Loucy (cell line): ENCODE results near the gene CPZ.

ENCODE experiments used
- H2AFZ ChIP-seq: fragments of 200-600 bp; sonication (generic); 2 replicates; pipeline ENCODE4 v1.6.0; 2016; ENCODE audit warnings: antibody characterized with exemption, mild to moderate bottlenecking, low read length, moderate library complexity
- H3F3A ChIP-seq: fragments of 200-600 bp; 2 replicates; pipeline ENCODE4 v1.6.0; 2016; ENCODE audit warnings: antibody characterized with exemption, low read depth, mild to moderate bottlenecking
- H3K27me3 ChIP-seq: fragments of 200-600 bp; sonication (generic); 2 replicates; pipeline ENCODE4 v1.6.1; 2014; ENCODE audit warnings: low read length, mild to moderate bottlenecking; ENCODE audit not compliant: insufficient read depth, poor library complexity, severe bottlenecking
- H3K36me3 ChIP-seq: fragments of 200-600 bp; sonication (generic); 2 replicates; pipeline ENCODE4 v1.6.1; 2016; ENCODE audit warnings: low read length; ENCODE audit not compliant: insufficient read depth
- H3K4me1 ChIP-seq: fragments of 200-600 bp; sonication (generic); 2 replicates; pipeline ENCODE4 v1.5.1; 2014; ENCODE audit warnings: low read length, mild to moderate bottlenecking; ENCODE audit not compliant: insufficient read depth, poor library complexity, severe bottlenecking
- H3K4me2 ChIP-seq: fragments of 200-600 bp; sonication (generic); 2 replicates; pipeline ENCODE4 v1.6.0; 2014; ENCODE audit warnings: antibody characterized with exemption, low read length, low read depth, mild to moderate bottlenecking; ENCODE audit not compliant: poor library complexity, severe bottlenecking
- H3K4me3 ChIP-seq: fragments of 200-600 bp; sonication (generic); 2 replicates; pipeline ENCODE4 v1.5.1; 2014; ENCODE audit warnings: low read length, mild to moderate bottlenecking, mixed read lengths; ENCODE audit not compliant: poor library complexity, severe bottlenecking
- H3K79me2 ChIP-seq: fragments of 200-600 bp; sonication (generic); 2 replicates; pipeline ENCODE4 v1.6.1; 2014; ENCODE audit warnings: low read length; ENCODE audit not compliant: insufficient read depth
- H3K9ac ChIP-seq: fragments of 200-600 bp; sonication (generic); 2 replicates; pipeline ENCODE4 v1.6.0; 2014; ENCODE audit warnings: mild to moderate bottlenecking, low read depth, low read length, moderate library complexity; ENCODE audit not compliant: poor library complexity, severe bottlenecking
- H3K9me2 ChIP-seq: fragments of 200-600 bp; sonication (generic); replicated peaks from 2 replicates; pipeline ENCODE4 v1.6.1; 2016; ENCODE audit warnings: low read depth, low read length, mixed read lengths
- H3K9me3 ChIP-seq: fragments of 200-600 bp; sonication (generic); 2 replicates; pipeline ENCODE4 v1.6.1; 2014; ENCODE audit warnings: mild to moderate bottlenecking, antibody characterized with exemption, low read length, low read depth; ENCODE audit not compliant: insufficient read depth
- H4K20me1 ChIP-seq: fragments of 200-600 bp; sonication (generic); 2 replicates; pipeline ENCODE4 v1.6.0; 2014; ENCODE audit warnings: antibody characterized with exemption, low read length, mild to moderate bottlenecking; ENCODE audit not compliant: insufficient read depth, poor library complexity, severe bottlenecking
- CTCF ChIP-seq: fragments of 200-600 bp; sonication (generic); conservative IDR thresholded peaks from 2 replicates; pipeline ENCODE4 v1.5.1; 2014; ENCODE audit warnings: mild to moderate bottlenecking, antibody characterized with exemption, low read length
- EZH2phosphoT487 ChIP-seq: fragments of 200-600 bp; IDR thresholded peaks from 2 replicates; pipeline ENCODE4 v1.6.1; 2018; ENCODE audit warnings: antibody characterized with exemption, mild to moderate bottlenecking, moderate library complexity, borderline replicate concordance

Gene CPZ

GRCh38 chr4:8552024-8552423 lies 40.5 kb upstream of the CPZ start:
- no peaks in the 10 kb centered on the region for H3K4me1 ChIP-seq
- H3K9ac ChIP-seq, result no peak overlapping the region
- no peaks in the 10 kb centered on the region for H3K36me3 ChIP-seq
- no peak overlapping the region for H3K4me3 ChIP-seq
- H3K79me2 ChIP-seq, result no peaks in the 10 kb centered on the region
- no peaks in the 10 kb centered on the region for H3K27me3 ChIP-seq
- no peaks in the 10 kb centered on the region for H3K9me2 ChIP-seq
- TF ChIP-seq EZH2phosphoT487 (no peak), CTCF (no peak)
- H3F3A ChIP-seq, result no peaks in the 10 kb centered on the region
- no peak overlapping the region for H2AFZ ChIP-seq
- H3K9me3 ChIP-seq, result peaks cover 8% of the 10 kb centered on the region; the same call in 1 of the 2 replicates
- H3K4me2 ChIP-seq, result no peak overlapping the region
- H4K20me1 ChIP-seq, result no peaks in the 10 kb centered on the region

GRCh38 chr4:8552581-8553205 lies 39.9 kb upstream of the CPZ start:
- Histone ChIP-seq H3K9ac (no peak overlapping the region), H3K9me2 (no peaks in the 10 kb centered on the region), H3F3A (no peaks in the 10 kb centered on the region), H2AFZ (no peak overlapping the region), H3K36me3 (no peaks in the 10 kb centered on the region), H3K9me3 (peaks cover 4% of the 10 kb centered on the region; the same call in 1 of the 2 replicates), H3K27me3 (no peaks in the 10 kb centered on the region), H3K4me1 (no peaks in the 10 kb centered on the region), H3K4me3 (no peak overlapping the region), H4K20me1 (no peaks in the 10 kb centered on the region), H3K79me2 (no peaks in the 10 kb centered on the region), H3K4me2 (no peak overlapping the region)
- no peak for TF ChIP-seq CTCF

GRCh38 chr4:8553216-8553615 lies 39.3 kb upstream of the CPZ start:
- no peaks in the 10 kb centered on the region for H3K4me1 ChIP-seq
- no peak overlapping the region for H3K9ac ChIP-seq
- peaks cover 4% of the 10 kb centered on the region; the same call in 1 of the 2 replicates for H3K9me3 ChIP-seq

More at GRCh38 chr4:8553216-8553615, 39.3 kb upstream of the CPZ start:
- Histone ChIP-seq H3K9me2 (no peaks in the 10 kb centered on the region), H3F3A (no peaks in the 10 kb centered on the region), H3K36me3 (no peaks in the 10 kb centered on the region), H2AFZ (no peak overlapping the region), H4K20me1 (no peaks in the 10 kb centered on the region), H3K27me3 (no peaks in the 10 kb centered on the region), H3K4me2 (no peak overlapping the region), H3K4me3 (no peak overlapping the region), H3K79me2 (no peaks in the 10 kb centered on the region)
- no peak for TF ChIP-seq CTCF
- TF ChIP-seq EZH2phosphoT487, result no peak
